Thoracic aorta (tissue), 2 donors: Measurements from ENCODE around the gene MAFB. TPM values are rescaled to one million over a fixed set of nuclear protein-coding genes. Genes with fewer than 3 reads are reported as not detected.

Experiments
- ATAC-seq: fragments of 150-250 bp; one replicate; pipeline ENCODE4 v1.8.0; 2017; ENCODE audit warnings: low read depth; ENCODE audit not compliant: insufficient number of reproducible peaks, low FRiP score
- DNase-seq: peaks from one replicate; pipeline ENCODE4 v3.0.0-alpha.2; 2020; ENCODE audit warnings: low spot score
- H3K27ac ChIP-seq, 2 donors: fragments of 200-600 bp; sonication (generic); 1 replicate in 1 of 2; 2 replicates in 1 of 2; pipeline ENCODE4 v1.5.1; 2016; ENCODE audit warnings: mild to moderate bottlenecking in 2 of 2, moderate library complexity in 2 of 2
- H3K27me3 ChIP-seq: fragments of 200-600 bp; sonication (generic); replicated peaks from 2 replicates; pipeline ENCODE4 v1.6.0; 2016; ENCODE audit warnings: mild to moderate bottlenecking; ENCODE audit not compliant: insufficient read depth
- H3K36me3 ChIP-seq: fragments of 200-600 bp; sonication (generic); one replicate; pipeline ENCODE4 v1.5.1; 2016
- H3K4me1 ChIP-seq, 2 donors: fragments of 200-600 bp; sonication (generic); 1 replicate in 1 of 2; 2 replicates in 1 of 2; pipeline versions ENCODE4 v1.5.1 to v1.6.0; 2016; ENCODE audit warnings: low read depth in 2 of 2, mild to moderate bottlenecking in 1 of 2; ENCODE audit not compliant: control insufficient read depth in 1 of 2
- H3K4me3 ChIP-seq: fragments of 200-600 bp; sonication (generic); 2 replicates; pipeline ENCODE4 v1.5.1; 2016; ENCODE audit warnings: mild to moderate bottlenecking
- H3K9me3 ChIP-seq: fragments of 200-600 bp; sonication (generic); 2 replicates; pipeline ENCODE4 v1.5.1; 2016
- CTCF ChIP-seq: fragments of 200-600 bp; sonication (generic); IDR thresholded peaks from one replicate; pipeline ENCODE4 v1.5.1; 2019; ENCODE audit warnings: antibody characterized with exemption
- total RNA-seq, 2 donors: library from RNA; depleted of rRNA; stranded (reverse); fragments of >200 nt; gene quantifications; one replicate each; pipeline versions ENCODE4 v1.1.0 to v1.2.3, GENCODE V29; 2016

MAFB gene
- total RNA-seq, 2 donors from 2014 or later: 75.0 to 82.9 TPM

GRCh38 chr20:40666336-40666735, 22.7 kb downstream of the MAFB start:
- Histone ChIP-seq H3K9me3 (no peaks in the 10 kb centered on the region), H3K4me1 (no peaks in the 10 kb centered on the region), H3K36me3 (no peaks in the 10 kb centered on the region), H3K27ac (no peak overlapping the region), H3K4me3 (no peak overlapping the region), H3K27me3 (no peaks in the 10 kb centered on the region)
- no peak for ATAC-seq
- no peak for TF ChIP-seq CTCF
- DNase-seq: no peak

GRCh38 chr20:40664891-40665290, 24.1 kb downstream of the MAFB start:
- Histone ChIP-seq H3K9me3 (no peaks in the 10 kb centered on the region), H3K4me1 (no peaks in the 10 kb centered on the region), H3K27ac (no peak overlapping the region), H3K36me3 (no peaks in the 10 kb centered on the region), H3K27me3 (no peaks in the 10 kb centered on the region), H3K4me3 (no peak overlapping the region)
- ATAC-seq (no peak), DNase-seq (no peak)
- no peak for TF ChIP-seq CTCF

GRCh38 chr20:40663991-40664880, 24.8 kb downstream of the MAFB start:
- Histone ChIP-seq H3K27me3 (no peaks in the 10 kb centered on the region), H3K36me3 (no peaks in the 10 kb centered on the region), H3K4me3 (no peak overlapping the region), H3K4me1 (no peaks in the 10 kb centered on the region), H3K27ac (no peak overlapping the region), H3K9me3 (no peaks in the 10 kb centered on the region)
- no peak for TF ChIP-seq CTCF
- ATAC-seq (no peak), DNase-seq (no peak)

GRCh38 chr20:40663304-40663790, 25.7 kb downstream of the MAFB start:
- Histone ChIP-seq H3K4me3 (no peak overlapping the region), H3K36me3 (no peaks in the 10 kb centered on the region), H3K27me3 (no peaks in the 10 kb centered on the region), H3K9me3 (no peaks in the 10 kb centered on the region), H3K4me1 (no peaks in the 10 kb centered on the region), H3K27ac (no peak overlapping the region)
- no peak for TF ChIP-seq CTCF
- no peak for ATAC-seq
- DNase-seq: no peak

GRCh38 chr20:40659567-40659966, 29.5 kb downstream of the MAFB start:
- no peak for ATAC-seq
- no peak for TF ChIP-seq CTCF
- H3K27me3 ChIP-seq: no peaks in the 10 kb centered on the region
- no peak overlapping the region for H3K27ac ChIP-seq
- DNase-seq: no peak
- no peaks in the 10 kb centered on the region for H3K36me3 ChIP-seq
- H3K4me1 ChIP-seq: no peaks in the 10 kb centered on the region
- H3K4me3 ChIP-seq: no peak overlapping the region
- H3K9me3 ChIP-seq: no peaks in the 10 kb centered on the region
